Gastrocnemius medialis (tissue), 4 donors: ENCODE data around the gene CCDC50.

Experiments
- CTCF ChIP-seq, 5 experiments: fragments of 450-650 bp in 3 of 5; fragments of 200-600 bp in 2 of 5; sonication (generic) in 2 of 5; IDR thresholded peaks in 4 of 5; conservative IDR thresholded peaks in 1 of 5; 1 replicate in 4 of 5; 2 replicates in 1 of 5; pipeline ENCODE4 v1.5.1; 2016 to 2019; ENCODE audit warnings: antibody characterized with exemption in 5 of 5, mild to moderate bottlenecking in 3 of 5, moderate library complexity in 3 of 5
- POLR2A ChIP-seq, 2 donors: fragments of 450-650 bp; IDR thresholded peaks; one replicate each; pipeline ENCODE4 v1.6.1; 2017; ENCODE audit warnings: antibody characterized with exemption in 2 of 2, mild to moderate bottlenecking in 2 of 2, moderate library complexity in 2 of 2

- TF ChIP-seq CTCF (IDR thresholded peaks at IDR 0.05 in 4 of 5, conservative IDR thresholded peaks at IDR 0.05 in 1 of 5): no peak
- no peak for TF ChIP-seq POLR2A (IDR thresholded peaks at IDR 0.05)
These were observed 24.0 kb downstream of the CCDC50 start for GRCh38 chr3:191353022-191353777.
